AML-193 (cell line): Measurements from ENCODE around the gene NOC3L.
"Not testable (repeated sequence)": the region's sequence is repeated elsewhere in the genome, so short reads cannot be mapped to it uniquely, and the experiment has no call there.

ENCODE experiments used
- DNase-seq, 2 experiments: peaks; one replicate each; lab custom pipeline; 2025; lab: John Stamatoyannopoulos, UW

Gene NOC3L

DNA sequence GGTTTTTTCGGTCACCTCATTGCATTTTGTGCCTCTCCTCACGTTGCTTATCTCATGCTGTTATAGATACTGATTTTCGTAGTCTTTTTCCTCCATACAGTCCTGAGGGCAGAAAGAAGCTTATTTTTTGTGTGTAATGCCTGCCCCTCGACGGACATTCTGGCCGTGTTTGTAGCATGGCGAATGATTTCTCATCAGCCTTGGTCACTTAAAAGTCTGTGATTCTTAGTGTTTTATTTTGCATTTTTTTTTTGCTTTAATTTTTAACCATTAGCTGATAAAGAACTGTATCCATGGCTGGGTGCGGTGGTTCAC is 469 bp upstream of the NOC3L start:
- DNase-seq, result no peak

DNA sequence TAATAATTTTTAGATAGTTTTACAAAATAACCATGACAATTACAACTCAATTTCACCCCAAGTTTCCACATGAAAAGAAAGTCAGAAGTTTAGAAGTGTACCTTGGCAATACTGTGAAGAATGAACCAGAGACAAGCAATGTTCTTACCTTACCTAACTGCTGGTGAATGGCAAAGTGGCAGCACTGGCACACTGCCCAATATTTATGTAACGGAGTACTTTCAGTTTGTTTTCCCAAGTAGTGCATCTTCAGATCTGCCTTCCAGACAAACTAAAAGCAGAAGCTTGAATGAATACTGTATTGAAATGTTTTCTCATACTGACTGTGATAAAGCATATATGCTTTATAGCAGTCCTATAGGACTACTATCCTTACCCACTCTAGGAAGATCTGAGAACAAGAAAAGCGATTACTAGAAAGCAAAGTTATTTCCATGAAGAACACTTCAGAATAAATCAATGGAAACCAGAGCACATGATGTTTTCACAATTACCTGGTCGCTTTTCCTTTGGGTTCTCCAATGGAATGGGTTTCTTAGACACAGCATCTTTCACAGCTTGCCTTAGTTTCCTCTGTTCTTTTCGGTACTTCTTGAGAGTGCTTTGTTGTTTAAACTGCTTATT is 1.5 kb downstream of the NOC3L start:
- peak; percentile 40 to 49 for DNase-seq

DNA sequence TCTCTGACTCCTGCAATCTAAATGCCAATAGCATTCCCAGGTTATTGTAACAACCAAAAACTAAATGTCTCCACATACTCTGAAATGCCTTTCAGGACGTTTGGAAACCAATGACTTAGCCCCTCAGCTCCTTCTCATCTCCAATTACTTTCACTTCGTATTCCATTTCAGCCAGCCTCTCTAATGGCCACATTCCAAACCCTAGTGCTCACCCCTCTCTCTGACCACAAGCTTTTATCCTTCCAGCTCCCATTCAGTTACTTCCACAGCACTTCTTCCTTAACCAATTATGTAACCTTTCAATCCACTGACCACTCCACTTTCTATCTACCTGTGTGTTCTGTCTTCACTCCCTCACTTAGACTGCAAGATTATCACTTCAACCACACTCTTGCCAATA is 4.3 kb downstream of the NOC3L start:
- DNase-seq, result no peak

DNA sequence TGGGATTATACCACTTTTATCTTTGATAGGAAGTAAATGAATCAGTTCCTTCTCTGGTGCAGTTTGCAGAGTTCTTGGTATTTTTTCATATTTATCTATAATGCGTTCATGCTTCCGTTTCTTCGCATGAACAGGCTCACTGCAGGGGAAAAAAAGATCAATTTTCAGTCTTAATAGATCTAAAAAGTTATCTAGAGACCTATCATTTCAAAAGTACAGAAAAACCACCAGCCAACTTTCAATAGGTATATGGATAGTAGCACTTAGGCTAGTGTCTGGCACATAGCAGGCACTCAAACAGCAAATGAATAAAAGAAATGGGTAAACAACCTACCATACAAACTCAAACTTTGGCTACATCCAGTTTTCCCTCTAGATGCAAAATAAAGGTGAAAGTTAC is 5.5 kb downstream of the NOC3L start:
- DNase-seq, result no peak

DNA sequence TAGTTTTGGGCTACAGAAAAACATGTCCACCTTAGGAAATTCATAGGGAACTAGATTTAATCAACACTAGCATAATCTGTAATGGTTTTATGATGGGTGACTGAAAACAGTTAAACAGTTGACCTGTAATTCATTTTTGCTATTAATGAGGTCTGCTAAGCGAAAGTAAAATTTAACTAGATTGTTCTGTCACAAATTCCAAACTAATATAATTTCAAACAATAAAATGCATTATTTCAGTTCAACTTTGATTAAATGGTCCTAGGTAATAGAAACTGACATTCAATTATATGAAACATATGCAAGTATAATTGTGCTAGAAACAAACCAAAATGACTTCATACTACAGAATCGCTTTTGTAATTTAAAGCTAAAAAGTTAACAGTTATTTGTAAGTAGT is 6.9 kb downstream of the NOC3L start:
- DNase-seq, result no peak

DNA sequence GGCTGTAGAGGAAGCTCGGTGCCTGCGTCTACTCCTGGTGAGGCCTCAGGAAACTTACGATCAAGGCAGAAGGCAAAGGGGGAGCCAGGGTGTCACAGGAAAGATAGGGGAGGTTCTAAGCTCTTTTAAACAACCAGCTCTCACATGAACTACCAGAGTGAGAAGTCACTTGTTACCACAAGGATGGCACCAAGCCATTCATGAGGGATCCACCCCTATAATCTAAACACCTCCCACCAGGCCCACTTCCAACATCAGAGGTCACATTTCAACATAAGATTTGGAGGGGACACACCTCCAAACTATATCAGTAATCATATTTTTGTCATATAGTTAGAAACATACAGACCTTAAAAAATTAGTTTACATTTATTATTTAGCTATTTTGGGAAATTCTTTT is 9.4 kb downstream of the NOC3L start:
- no peak for DNase-seq

DNA sequence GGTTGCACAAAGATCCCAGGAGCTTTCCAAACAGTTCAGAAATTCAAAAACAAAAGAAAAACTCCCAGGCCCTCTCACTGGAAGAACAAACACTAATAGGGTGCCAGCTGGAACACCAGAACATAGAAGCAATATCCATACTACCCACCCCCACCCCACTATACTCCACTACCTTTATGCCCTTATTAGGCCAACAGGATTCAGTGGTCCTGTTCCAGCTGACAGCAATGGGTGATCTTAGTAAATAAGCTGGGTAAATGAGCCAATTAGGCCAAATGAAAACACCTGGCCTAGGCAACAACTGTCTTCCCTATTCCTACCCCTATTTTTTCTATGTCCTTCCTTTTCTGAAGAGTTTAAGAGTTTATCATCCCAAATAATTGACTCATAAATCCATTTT is 11.7 kb downstream of the NOC3L start:
- no peak for DNase-seq

DNA sequence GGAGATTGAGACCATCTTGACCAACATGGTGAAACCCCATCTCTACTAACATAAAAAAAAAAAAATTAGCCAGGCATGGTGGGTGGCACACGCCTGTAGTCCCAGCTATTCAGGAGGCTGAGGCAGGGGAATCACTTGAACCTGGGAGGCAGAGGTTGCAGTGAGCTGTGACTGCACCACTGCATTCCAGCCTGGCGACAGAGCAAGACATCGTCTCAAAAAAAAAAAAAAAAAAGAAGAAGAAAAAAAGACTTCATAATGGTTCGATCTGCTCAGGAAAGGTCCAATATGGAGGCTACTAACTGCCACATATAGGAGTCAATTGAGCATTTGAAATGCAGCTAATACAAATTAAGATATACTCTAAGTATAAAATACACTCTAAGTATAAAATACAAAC is 12.2 kb downstream of the NOC3L start:
- not testable (repeated sequence) for DNase-seq

DNA sequence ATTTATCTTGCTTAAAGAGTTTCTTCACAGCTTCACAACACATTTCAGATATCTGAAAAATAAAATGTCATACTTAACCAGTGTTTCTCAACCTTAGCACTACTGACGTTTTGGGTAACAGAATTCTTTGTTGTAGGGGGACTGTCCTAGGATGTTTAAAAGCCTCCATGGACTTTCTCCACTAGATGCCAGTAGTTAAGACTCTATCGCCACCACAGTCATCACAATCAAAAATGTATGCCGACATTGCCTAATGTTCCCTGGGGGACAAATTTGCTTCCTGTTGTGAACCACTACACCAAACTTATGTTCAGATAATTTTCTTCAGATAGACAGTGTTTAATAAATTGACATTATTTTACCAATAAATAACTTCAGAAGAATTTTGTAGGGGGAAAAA is 13.4 kb downstream of the NOC3L start:
- no peak for DNase-seq

DNA sequence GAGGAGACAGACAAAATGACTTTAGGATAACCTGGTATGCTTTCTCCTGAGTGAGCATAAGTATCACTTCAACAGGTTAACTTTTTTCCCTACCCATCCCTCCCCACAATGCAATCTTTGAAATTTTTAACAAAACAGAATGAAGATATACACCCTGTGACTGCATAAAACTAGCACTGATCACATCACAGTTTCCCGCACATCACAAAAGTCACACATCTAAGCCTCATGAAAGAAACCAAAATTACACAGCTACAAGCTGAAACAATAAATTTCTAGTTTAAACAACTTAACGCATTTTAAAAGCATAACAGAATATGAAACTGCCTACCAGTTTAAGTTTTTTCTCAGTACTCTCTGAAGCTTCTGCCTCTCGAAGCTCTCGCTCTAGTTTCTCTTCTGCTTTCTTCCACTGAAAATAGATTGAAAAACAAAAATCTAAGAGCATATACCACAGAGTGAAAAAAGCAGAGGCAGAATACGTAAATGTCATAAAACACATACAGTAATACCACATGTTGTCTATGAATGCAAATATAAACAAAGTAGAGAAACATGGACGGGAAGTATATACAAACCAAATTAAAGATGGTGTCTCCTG is 18.1 kb downstream of the NOC3L start:
- DNase-seq, result no peak

DNA sequence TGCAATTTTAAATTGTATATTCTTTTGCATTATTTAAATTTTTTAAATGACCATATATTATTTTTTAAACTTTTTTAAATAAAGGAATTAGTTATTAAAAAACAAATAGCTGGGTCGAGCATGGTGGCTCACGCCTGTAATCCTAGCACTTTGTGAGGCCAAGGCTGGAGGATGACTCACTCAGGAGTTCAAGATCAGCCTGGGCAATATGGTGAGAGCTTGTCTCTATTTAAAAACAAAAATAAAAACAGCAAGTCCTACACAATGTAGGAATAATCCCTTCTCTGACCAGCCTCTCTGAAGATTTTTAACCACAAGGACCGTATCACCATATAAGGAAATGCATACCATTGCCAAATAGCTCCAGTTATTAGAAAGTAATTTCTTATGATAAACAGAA is 19.6 kb downstream of the NOC3L start:
- DNase-seq, result no peak

DNA sequence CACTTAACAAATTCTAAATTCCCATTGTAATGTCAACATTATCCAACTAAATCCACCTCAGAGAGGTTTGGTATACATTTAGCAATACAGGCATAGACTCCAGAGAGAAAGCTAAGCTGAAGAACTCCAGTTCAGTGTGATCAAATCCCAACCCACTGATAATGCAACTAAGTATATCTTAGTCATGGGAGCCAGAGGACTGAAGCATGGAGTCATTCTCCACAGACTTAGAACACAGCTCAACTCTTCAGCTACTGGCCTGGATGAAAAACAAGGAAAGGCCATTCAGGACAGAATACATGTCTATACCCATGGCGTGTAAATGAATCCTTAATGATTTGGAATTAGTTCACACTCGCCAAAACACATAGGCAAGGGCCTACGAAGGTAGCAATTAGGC is 27.9 kb downstream of the NOC3L start:
- no peak for DNase-seq

DNA sequence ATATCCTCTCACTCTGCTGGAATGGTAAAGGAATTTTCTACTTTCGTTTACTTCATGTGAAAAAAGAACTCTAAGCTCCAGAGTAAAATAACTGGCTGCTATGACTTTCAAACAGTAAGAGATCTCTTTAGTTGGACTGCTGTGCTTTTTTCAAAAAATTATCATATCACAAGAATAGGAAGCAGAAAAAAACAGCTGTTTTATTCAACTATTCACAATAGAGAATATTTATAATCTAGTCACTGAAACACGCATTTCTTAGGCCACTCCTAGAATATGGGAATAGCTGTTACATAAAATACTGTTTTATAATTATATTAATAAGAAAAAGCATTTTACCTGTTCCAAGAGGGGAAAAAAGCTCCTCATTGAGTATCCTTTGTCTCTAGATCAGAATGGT is 29.7 kb downstream of the NOC3L start:
- no peak for DNase-seq

DNA sequence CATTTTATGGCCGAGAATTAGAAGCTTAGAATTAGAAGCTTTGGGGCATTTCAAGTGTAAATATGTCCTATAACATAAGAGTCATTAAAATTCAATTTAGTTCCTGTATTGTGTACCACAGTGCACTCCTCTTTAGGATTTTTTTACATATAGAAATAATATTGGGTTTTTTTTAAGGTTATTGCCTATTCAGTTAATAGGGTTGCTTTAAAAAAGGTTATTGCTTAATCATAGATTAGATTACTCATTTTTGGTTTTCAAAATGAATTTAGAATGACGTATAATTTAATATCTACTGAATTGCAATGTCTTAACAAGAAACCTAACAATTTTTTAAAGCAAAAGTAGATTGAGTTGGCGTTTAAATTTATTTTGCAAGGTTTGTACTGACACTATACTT is 34.1 kb downstream of the NOC3L start:
- no peak for DNase-seq

DNA sequence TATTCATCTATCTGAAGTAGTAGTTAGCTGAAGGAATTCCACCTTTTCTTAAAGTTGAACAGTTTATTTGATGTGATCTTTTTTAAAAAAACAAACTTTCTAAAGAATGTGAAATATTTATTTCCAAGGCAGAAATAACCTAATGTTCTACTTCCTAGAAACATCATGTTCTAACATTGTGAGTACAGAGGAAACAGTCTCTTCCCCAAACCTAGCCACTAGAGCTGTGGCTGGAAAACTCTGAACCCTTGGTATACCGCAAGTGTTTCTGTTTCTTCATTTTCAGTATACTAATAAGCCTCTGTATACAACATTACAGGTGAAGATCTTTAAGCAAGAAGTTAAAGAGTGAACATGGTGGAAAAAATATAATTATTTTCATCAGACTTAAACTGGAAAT is 35.1 kb downstream of the NOC3L start:
- DNase-seq, result no peak

DNA sequence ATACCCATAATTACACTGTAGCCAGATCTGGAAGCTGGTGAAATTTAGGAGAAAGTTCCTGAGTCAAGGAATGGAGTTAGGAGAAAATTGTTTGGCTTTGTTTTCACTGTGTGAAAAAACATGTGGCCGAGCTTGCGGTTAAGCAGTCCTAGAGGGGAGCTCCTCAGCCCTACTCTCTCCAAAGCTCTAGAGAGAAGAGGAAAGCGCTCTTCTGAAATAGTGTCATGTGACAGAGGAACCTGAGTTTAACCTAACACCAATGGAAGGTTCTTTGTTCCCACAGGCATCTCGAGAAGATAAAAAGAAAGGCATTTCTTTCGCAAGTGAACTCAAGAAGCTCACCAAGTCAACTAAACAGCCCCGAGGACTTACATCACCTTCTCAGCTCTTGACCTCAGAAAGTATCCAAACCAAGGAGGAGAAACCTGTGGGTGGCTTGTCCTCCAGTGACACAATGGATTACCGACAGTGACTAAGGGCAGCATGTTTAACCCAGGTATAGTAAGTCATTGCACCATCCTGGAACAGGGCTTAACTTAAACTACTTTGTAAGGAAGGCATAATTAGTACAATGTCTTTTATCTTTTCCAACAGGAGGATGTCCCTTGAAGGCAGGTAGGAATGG is 38.0 kb downstream of the NOC3L start:
- DNase-seq, result no peak

DNA sequence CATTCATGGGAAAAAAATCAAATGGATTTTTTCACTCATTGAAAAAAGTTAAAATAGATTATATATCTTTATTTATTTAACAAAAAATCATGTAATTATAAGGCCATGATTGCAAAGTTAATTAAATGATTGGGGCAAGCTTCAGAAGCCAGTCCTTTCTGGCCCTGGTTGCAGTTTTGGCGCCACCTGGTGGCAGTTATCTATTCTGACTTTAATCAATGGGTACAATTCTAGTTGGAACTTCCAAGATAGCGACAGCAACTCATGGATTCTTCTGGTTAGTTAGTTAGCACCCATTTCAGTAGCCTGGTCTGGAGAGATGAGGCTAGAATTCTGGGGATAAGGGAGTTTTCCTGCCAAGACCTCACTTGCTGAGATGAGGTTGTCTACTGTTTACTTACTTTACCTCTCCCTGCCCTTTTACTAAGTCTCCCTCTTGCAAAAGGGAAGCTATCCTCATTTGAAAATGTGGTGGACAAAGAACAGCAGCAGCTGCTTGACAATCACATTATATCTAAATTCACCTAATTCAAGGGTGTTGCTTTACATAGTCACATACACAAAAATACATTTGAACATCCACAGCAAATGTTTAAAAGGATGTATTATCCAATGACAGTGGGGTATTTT is 42.3 kb downstream of the NOC3L start:
- peak; percentile 33 to 35 for DNase-seq

DNA sequence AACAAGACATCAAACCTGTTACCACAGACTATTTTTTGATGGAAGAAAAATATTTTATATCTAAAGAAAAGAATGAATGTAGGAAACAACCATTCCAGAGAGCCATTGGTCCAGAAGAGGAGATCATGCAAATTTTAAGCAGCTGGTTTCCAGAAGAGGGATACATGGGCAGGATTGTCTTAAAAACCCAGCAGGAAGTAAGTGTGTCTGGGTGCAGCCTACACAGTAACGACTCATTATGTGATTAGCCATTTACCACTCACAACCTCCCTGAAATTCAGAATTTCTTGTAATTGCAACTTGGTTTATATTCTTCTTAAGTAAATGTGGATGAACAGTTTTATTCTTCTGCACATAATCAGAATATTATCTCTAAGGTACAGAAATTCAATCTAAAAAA is 46.2 kb downstream of the NOC3L start:
- no peak for DNase-seq

DNA sequence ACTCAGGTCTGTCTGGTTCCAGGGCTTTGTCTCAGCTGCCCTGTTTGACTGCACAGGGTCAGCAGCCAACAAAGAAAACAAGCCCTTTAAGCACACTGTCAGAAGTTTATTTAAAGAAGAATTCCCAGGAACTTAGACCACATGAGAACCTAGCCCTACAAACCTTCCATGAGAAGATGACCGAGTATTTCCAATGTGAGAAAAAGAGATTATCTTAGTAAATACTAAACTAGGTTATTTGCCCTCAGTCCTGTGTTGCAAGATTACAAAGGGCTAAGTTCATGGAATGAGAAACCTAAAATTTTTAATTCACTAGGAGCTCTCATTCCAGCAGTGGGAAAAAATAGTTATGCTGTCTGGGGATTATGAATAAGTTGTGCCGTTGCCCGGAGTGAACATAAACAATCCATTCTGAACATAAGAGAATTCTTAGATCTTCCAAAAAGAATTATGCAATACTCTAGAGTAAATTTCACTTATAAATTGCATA is 46.7 kb downstream of the NOC3L start:
- no peak for DNase-seq

DNA sequence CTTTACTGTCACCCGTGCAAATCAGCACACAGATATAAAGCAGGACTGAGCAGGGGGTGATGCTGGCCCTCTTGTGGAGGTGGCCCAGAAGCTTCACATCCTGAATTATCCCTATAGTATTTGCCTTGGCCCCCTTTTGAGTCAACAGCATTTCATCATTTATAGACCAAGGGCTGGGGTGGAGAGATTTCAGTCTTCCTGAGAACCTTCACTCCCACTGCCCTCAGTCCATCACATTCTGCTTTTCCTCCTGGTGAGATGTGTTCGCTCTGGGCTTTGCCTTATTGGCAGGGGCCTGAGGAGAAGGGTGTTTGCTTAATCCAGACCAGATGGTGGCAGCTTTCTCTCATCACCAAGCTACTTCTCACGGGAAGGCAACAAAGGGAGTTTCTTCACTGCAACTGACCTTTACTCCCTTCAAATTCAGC is 47.7 kb downstream of the NOC3L start:
- DNase-seq, result no peak

DNA sequence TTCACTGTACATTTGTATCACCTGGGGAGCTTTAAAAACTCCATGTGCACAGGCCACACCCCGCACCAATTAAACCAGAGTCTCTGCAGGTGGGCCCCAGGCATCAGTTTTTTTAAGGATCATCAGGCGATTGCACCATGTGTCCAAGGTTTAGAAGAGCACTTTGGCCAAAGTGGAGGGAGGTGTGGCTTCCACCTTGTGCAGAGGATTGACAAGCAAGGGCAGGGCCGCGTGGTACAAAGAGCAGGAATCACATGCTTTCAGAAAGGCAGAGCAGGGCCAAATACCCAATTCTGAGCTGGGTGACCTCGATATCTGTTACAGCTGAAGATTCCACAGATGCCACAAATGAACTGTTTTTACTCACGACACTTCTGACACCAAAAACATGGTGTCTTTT is 52.4 kb downstream of the NOC3L start:
- no peak for DNase-seq

DNA sequence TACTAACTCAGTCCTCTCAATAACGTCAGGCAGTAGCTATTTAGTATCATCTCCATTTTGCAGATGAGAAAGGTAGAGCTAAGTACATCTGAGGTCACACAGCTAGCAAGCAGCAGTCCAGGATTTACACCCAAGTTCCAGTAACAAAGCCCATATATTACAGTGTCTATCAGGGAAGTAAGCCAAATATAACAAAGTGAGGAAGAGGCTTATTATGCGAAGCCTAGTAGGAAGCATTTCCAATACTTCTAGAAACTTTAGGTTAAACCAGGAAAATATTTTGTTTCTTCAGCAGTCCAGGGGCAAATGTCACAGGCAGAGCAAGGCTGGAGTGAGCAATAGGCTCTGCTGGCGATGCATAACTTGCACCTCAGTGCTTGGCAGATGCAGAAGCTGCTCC is 53.9 kb downstream of the NOC3L start:
- no peak for DNase-seq

DNA sequence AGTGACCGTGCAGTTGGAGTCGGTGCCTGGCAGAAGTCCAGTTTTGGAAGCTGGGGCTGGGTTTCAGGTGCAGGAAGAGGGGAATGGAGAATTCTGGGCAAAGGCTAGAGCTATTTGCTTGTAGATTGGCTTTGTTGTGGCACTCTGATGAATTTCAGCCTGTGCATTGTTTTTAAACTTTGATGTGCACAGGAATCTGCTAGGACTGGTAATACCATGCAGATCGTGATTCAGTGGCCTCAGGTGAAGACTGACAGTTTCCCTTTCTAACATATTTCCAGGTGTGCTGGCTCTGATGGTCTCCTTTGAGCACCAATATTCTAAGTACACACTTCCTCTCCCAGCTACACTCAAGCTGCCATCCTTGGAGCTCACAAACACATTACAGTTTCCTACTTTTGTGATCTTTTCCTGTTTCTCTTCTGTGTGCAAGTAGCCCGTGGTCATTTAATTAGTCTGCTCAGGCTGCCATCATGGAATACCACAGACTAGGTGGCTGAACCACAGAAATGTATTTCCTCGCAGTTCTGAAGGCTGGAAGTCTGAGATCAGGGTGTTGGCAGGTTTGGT is 55.6 kb downstream of the NOC3L start:
- DNase-seq, result no peak
